ENCODE measurements around the gene B4GALT7.

DNA sequence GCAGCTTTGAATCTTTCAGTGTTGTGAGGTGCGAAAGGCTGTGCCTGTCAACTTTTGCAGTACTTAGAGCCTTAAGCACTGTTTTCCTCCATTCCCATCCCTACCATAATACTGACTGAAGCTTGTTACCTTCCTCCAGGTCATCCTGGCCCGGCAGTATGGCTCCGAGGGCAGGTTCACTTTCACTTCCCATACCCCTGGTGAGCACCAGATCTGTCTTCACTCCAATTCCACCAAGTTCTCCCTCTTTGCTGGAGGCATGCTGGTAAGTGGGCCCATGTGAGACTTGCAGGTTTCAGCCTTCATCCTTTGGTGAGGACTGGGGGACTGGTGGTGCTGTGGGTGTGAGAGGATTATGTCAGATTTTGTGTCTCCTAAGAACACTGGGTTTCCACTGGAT is 6.4 kb upstream of the B4GALT7 start:
- TF ChIP-seq POLR2A (IDR thresholded peaks at IDR 0.05) = no peak
- TF ChIP-seq, protein P1, sequence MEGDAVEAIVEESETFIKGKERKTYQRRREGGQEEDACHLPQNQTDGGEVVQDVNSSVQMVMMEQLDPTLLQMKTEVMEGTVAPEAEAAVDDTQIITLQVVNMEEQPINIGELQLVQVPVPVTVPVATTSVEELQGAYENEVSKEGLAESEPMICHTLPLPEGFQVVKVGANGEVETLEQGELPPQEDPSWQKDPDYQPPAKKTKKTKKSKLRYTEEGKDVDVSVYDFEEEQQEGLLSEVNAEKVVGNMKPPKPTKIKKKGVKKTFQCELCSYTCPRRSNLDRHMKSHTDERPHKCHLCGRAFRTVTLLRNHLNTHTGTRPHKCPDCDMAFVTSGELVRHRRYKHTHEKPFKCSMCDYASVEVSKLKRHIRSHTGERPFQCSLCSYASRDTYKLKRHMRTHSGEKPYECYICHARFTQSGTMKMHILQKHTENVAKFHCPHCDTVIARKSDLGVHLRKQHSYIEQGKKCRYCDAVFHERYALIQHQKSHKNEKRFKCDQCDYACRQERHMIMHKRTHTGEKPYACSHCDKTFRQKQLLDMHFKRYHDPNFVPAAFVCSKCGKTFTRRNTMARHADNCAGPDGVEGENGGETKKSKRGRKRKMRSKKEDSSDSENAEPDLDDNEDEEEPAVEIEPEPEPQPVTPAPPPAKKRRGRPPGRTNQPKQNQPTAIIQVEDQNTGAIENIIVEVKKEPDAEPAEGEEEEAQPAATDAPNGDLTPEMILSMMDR (IDR thresholded peaks at IDR 0.05) = no peak

Data from testis (tissue), 2 donors.